Kidney epithelial cell (primary cell): ENCODE data around the gene ARG2. TPM values are rescaled to one million over a fixed set of nuclear protein-coding genes. Genes with fewer than 3 reads are reported as not detected.

Experiments
- DNase-seq: peaks from one replicate; pipeline ENCODE4 v3.0.0-alpha.2; 2010; ENCODE audit warnings: low read depth
- H3K27me3 ChIP-seq: 2 replicates; pipeline ENCODE4 v1.6.0; 2011; ENCODE audit warnings: low read length; ENCODE audit not compliant: control insufficient read depth, insufficient read depth
- H3K36me3 ChIP-seq: 2 replicates; pipeline ENCODE4 v1.5.1; 2011; ENCODE audit warnings: low read length; ENCODE audit not compliant: control insufficient read depth, insufficient read depth
- H3K4me3 ChIP-seq: 2 replicates; pipeline ENCODE4 v1.5.1; 2011; ENCODE audit warnings: low read depth, mild to moderate bottlenecking, control low read depth, low read length
- CTCF ChIP-seq: IDR thresholded peaks from 2 replicates; pipeline ENCODE4 v1.5.1; 2011; ENCODE audit warnings: mild to moderate bottlenecking, moderate library complexity, low read length, control low read depth, inconsistent platforms; ENCODE audit not compliant: insufficient read depth, poor library complexity, severe bottlenecking
- total RNA-seq: library from RNA; depleted of rRNA; stranded (reverse); fragments of >200 nt; gene quantifications from 2 replicates; pipeline ENCODE4 v1.2.3, GENCODE V29; 2015

The ARG2 gene
- total RNA-seq, 1 donor from 2014 or later: 35.0 TPM

- TF ChIP-seq CTCF: no peak
- Histone ChIP-seq H3K4me3 (no peak overlapping the region), H3K36me3 (no peaks in the 10 kb centered on the region), H3K27me3 (no peaks in the 10 kb centered on the region)
- DNase-seq: no peak
Measured at GRCh38 chr14:67644428-67644827, 24.7 kb downstream of the ARG2 start.

DNA sequence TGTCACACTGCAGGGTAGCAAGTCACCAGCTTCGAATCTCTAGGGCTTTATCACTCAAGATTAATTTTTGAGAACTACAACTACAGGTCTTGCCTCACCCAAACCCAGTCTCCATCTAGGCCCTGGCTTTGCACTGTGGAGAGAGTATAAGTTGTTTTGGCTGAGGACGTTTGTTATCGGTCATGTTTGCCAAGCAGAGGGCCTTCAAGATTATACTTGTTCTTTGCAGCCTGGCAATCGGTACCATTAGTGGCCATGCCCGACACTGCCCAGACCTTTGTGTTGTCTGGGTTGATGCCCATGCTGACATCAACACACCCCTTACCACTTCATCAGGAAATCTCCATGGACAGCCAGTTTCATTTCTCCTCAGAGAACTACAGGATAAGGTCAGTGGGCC lies 25.7 kb downstream of the ARG2 start:
- Histone ChIP-seq H3K4me3 (no peak overlapping the region), H3K36me3 (peaks cover 1% of the 10 kb centered on the region), H3K27me3 (no peaks in the 10 kb centered on the region)
- DNase-seq: no peak
- no peak for TF ChIP-seq CTCF

DNA sequence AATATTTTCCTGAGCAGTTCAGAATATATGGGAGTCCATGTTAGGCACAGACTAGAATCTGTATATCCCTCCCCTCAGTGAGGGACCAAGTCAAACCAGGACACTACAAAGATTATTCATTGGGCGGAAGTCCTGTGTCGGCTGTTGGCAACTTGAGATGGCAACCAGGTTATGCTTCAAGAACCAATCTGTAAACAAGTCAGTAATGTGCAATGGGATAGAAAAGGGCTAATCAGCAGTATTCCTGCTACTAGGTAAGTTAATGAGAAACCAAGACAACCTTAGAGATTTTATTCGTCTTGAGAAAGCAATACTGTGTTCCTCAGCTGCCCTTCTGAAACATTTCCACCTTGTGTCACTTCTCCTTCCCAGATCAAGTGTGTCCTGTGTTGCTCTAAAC lies 26.4 kb downstream of the ARG2 start:
- no peak for TF ChIP-seq CTCF
- DNase-seq: no peak
- H3K27me3 ChIP-seq: no peaks in the 10 kb centered on the region
- no peak overlapping the region for H3K4me3 ChIP-seq
- peaks cover 1% of the 10 kb centered on the region for H3K36me3 ChIP-seq

DNA sequence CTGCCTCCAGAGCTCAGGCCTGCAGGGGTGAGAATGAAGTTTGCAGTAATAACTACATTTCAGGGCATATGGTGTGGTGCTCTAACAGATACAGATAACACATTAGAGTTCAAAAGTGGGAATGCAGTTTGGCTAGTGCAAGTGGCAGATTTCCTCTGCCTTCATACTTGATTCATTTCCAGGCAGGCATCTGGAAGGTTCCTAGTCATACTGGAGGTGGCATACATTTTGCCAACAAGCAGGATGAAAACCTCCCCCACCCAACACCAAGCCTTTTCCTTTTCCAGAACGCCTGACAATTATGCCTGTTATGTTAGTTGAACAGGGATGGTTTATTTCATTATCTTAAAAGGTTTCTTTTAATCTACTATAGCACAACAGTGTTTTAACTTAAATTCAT lies 30.4 kb downstream of the ARG2 start:
- TF ChIP-seq CTCF: no peak
- Histone ChIP-seq H3K4me3 (no peak overlapping the region), H3K27me3 (no peaks in the 10 kb centered on the region), H3K36me3 (peaks cover 1% of the 10 kb centered on the region)
- DNase-seq: no peak

- DNase-seq: no peak
- peaks cover 1% of the 10 kb centered on the region for H3K36me3 ChIP-seq
Measured at GRCh38 chr14:67650694-67651093, 31.0 kb downstream of the ARG2 start.

GRCh38 chr14:67652189-67652588 lies 32.5 kb downstream of the ARG2 start:
- DNase-seq: no peak
- no peak for TF ChIP-seq CTCF
- Histone ChIP-seq H3K27me3 (no peaks in the 10 kb centered on the region), H3K36me3 (peaks cover 1% of the 10 kb centered on the region), H3K4me3 (no peak overlapping the region)

More at GRCh38 chr14:67650694-67651093, 31.0 kb downstream of the ARG2 start:
- Histone ChIP-seq H3K4me3 (no peak overlapping the region), H3K27me3 (no peaks in the 10 kb centered on the region)
- no peak for TF ChIP-seq CTCF
